ENCODE data around the gene PLCB4.
"Not testable (repeated sequence)": the region's sequence is repeated elsewhere in the genome, so short reads cannot be mapped to it uniquely, and the experiment has no call there.

Gene PLCB4

GRCh38 chr20:9145142-9145541 lies 76.3 kb downstream of the PLCB4 start:
- Histone ChIP-seq H3K27ac (peak overlapping the region in 1 of 2 donors; percentile 39), H3K4me3 (no peak overlapping the region)
- TF ChIP-seq, protein P1, sequence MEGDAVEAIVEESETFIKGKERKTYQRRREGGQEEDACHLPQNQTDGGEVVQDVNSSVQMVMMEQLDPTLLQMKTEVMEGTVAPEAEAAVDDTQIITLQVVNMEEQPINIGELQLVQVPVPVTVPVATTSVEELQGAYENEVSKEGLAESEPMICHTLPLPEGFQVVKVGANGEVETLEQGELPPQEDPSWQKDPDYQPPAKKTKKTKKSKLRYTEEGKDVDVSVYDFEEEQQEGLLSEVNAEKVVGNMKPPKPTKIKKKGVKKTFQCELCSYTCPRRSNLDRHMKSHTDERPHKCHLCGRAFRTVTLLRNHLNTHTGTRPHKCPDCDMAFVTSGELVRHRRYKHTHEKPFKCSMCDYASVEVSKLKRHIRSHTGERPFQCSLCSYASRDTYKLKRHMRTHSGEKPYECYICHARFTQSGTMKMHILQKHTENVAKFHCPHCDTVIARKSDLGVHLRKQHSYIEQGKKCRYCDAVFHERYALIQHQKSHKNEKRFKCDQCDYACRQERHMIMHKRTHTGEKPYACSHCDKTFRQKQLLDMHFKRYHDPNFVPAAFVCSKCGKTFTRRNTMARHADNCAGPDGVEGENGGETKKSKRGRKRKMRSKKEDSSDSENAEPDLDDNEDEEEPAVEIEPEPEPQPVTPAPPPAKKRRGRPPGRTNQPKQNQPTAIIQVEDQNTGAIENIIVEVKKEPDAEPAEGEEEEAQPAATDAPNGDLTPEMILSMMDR (IDR thresholded peaks at IDR 0.05): no peak
- no peak for DNase-seq (ENCODE audit: low spot score)

- no peak for DNase-seq (ENCODE audit: low spot score)
- Histone ChIP-seq H3K27ac (no peak overlapping the region), H3K4me3 (no peak overlapping the region)
- TF ChIP-seq, protein P1 (IDR thresholded peaks at IDR 0.05): no peak
Measured at GRCh38 chr20:9146649-9147048, 77.8 kb downstream of the PLCB4 start.

- Histone ChIP-seq H3K27ac (no peak overlapping the region), H3K4me3 (no peak overlapping the region)
- DNase-seq (ENCODE audit: low spot score): no peak
- TF ChIP-seq, protein P1 (IDR thresholded peaks at IDR 0.05): no peak
Measured at GRCh38 chr20:9147547-9148024, 78.7 kb downstream of the PLCB4 start.

DNA sequence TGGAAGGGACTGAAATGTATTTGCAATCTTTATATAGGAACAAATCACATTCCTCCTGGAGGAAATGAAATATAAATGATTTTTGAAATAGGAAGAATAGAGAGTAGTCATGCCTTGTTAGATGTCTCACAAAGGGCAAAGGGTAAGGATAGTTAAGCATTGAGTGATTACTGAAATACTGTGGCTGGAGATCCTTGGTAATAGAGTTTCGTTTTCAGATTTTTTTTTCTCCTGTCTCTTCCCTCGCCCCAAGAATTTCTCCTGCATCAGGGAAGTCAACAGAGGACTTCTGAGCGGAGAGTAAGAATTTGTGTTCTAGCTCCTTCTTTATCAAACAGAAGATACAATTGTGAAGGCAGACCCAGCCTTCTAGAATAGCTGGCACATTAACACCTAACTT lies 79.4 kb downstream of the PLCB4 start:
- no peak for DNase-seq (ENCODE audit: low spot score)
- TF ChIP-seq, protein P1 (IDR thresholded peaks at IDR 0.05): no peak
- H3K27ac ChIP-seq: no peak overlapping the region
- no peak overlapping the region for H3K4me3 ChIP-seq

- TF ChIP-seq, protein P1 (IDR thresholded peaks at IDR 0.05): no peak
- Histone ChIP-seq H3K4me3 (no peak overlapping the region), H3K27ac (no peak overlapping the region)
- no peak for DNase-seq (ENCODE audit: low spot score)
Measured at GRCh38 chr20:9149087-9149486, 80.2 kb downstream of the PLCB4 start.

DNA sequence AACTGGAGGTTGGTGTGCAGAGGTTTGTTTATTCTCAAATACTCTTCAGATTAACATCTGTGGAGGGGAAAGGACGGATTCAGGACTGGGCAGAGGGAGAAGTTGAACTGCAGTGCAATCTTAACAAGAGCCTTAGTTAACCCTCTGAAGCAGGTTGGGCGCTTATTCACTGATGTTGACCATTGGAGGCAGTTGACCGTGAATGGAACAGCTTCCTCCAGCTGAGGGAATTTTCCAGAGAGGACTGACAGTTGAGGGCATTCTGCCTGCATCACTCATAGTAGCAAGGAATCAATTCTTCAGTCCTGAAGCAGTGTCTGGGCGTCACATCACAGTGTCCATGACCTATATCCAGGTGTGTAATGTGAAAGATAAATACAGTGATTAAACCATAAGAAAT lies 80.9 kb downstream of the PLCB4 start:
- no peak overlapping the region for H3K4me3 ChIP-seq
- TF ChIP-seq, protein P1 (IDR thresholded peaks at IDR 0.05): no peak
- no peak overlapping the region for H3K27ac ChIP-seq
- DNase-seq (ENCODE audit: low spot score): no peak

- no peak overlapping the region for H3K4me3 ChIP-seq
- no peak overlapping the region for H3K27ac ChIP-seq
- no peak for DNase-seq (ENCODE audit: low spot score)
- TF ChIP-seq, protein P1 (IDR thresholded peaks at IDR 0.05): no peak
Measured at GRCh38 chr20:9150679-9151078, 81.8 kb downstream of the PLCB4 start.

- H3K4me3 ChIP-seq; DNase-seq (ENCODE audit: low spot score); H3K27ac ChIP-seq: not testable (repeated sequence)
Measured at GRCh38 chr20:9152139-9152538, 83.3 kb downstream of the PLCB4 start.

All from coronary artery (tissue), 2 donors.